HepG2 (cell line): ENCODE measurements around the gene KRTAP10-8. TPM values are rescaled to one million over a fixed set of nuclear protein-coding genes. Genes with fewer than 3 reads are reported as not detected.

ENCODE experiments used
- ATAC-seq: fragments of 200-7000 bp; cut with Tn5 transposase; 3 replicates; pipeline ENCODE4 v1.9.1; 2020; ENCODE audit warnings: mild to moderate bottlenecking, moderate library complexity
- BruUV-seq: library from RNA; stranded (reverse); fragments of 400-500 nt; replicated peaks from 2 replicates; lab custom pipeline; 2021; lab: Mats Ljungman, UMichigan
- CTCF ChIA-PET: fragments of 300-600 bp; formaldehyde crosslinking; extraction: SDS; loops from one replicate; lab custom pipeline; 2021; ENCODE audit warnings: low total read pairs, inconsistent platforms, low intra/inter-chr PET ratio; lab: Yijun Ruan, JAX
- POLR2A ChIA-PET: fragments of 350-600 bp; sonication (Branson Sonifier 250); formaldehyde crosslinking; loops from one replicate; lab custom pipeline; 2020; ENCODE audit warnings: antibody characterized with exemption, inconsistent platforms; lab: Yijun Ruan, JAX
- DNase-seq: peaks from one replicate; pipeline ENCODE4 v3.0.0-alpha.2; 2015; ENCODE audit warnings: low spot score
- FAIRE-seq: peaks from 3 replicates; lab custom pipeline; 2011; peaks lifted over from hg19 to GRCh38; lab: Jason Lieb, UNC
- H2AFZ ChIP-seq: one replicate; pipeline ENCODE4 v1.6.1; 2011; ENCODE audit warnings: low read length, inconsistent platforms
- H3K27ac ChIP-seq: fragments of 300-600 bp; 3 replicates; pipeline ENCODE4 v1.8.0; 2011; ENCODE audit warnings: mixed run types, mild to moderate bottlenecking, mixed read lengths, low read length, inconsistent platforms; ENCODE audit not compliant: insufficient read depth; ENCODE audit errors: extremely low read length
- H3K27me3 ChIP-seq, 2 experiments: fragments of 200-600 bp in 1 of 2; 2 replicates in 1 of 2; 3 replicates in 1 of 2; pipeline versions ENCODE4 v1.6.0 to v1.8.0; 2011; ENCODE audit warnings: low read length in 2 of 2, mild to moderate bottlenecking in 2 of 2, moderate library complexity in 2 of 2, inconsistent platforms in 1 of 2; ENCODE audit not compliant: insufficient read depth in 2 of 2, control insufficient read depth in 1 of 2
- H3K36me3 ChIP-seq, 2 experiments: fragments of 200-600 bp in 1 of 2; replicated peaks in 1 of 2; 2 replicates in 1 of 2; 3 replicates in 1 of 2; pipeline versions ENCODE4 v1.5.1 to v1.8.0; 2011; ENCODE audit warnings: low read length in 2 of 2, inconsistent platforms in 1 of 2; ENCODE audit not compliant: insufficient read depth in 2 of 2, control insufficient read depth in 1 of 2
- H3K4me1 ChIP-seq: 2 replicates; pipeline ENCODE4 v1.5.1; 2012; ENCODE audit warnings: low read length, inconsistent platforms; ENCODE audit not compliant: insufficient read depth
- H3K4me2 ChIP-seq: 2 replicates; pipeline ENCODE4 v1.6.0; 2011; ENCODE audit warnings: low read depth, low read length, inconsistent platforms
- H3K4me3 ChIP-seq, 3 experiments: fragments of 200-600 bp in 1 of 3; sonication (generic), shearing (Covaris generic) in 1 of 3; replicated peaks in 1 of 3; 2 replicates each; pipeline ENCODE4 v1.5.1; 2011 to 2016; ENCODE audit warnings: low read length in 3 of 3, inconsistent platforms in 2 of 3, low read depth in 2 of 3, mild to moderate bottlenecking in 2 of 3, control low read depth in 1 of 3, mixed read lengths in 1 of 3; ENCODE audit not compliant: insufficient read depth in 1 of 3
- H3K79me2 ChIP-seq: one replicate; pipeline ENCODE4 v1.6.1; 2011; ENCODE audit warnings: low read length, inconsistent platforms; ENCODE audit not compliant: insufficient read depth
- H3K9ac ChIP-seq: 2 replicates; pipeline ENCODE4 v1.6.0; 2011; ENCODE audit warnings: mild to moderate bottlenecking, low read depth, low read length, inconsistent platforms; ENCODE audit not compliant: insufficient read depth
- H3K9me3 ChIP-seq: 2 replicates; pipeline ENCODE4 v1.5.1; 2012; ENCODE audit warnings: mild to moderate bottlenecking, low read length
- H4K20me1 ChIP-seq: 2 replicates; pipeline ENCODE4 v1.6.0; 2011; ENCODE audit warnings: inconsistent platforms, mild to moderate bottlenecking, low read length, moderate library complexity; ENCODE audit not compliant: insufficient read depth
- CSRNP1 ChIP-seq: sonication (generic); formaldehyde crosslinking; IDR thresholded peaks from 2 replicates; pipeline ENCODE4 v1.8.1; 2023; ENCODE audit warnings: mild to moderate bottlenecking, missing genetic modification reagents
- ELF3 ChIP-seq: IDR thresholded peaks from 2 replicates; pipeline ENCODE4 v1.6.1; 2016; ENCODE audit warnings: missing genetic modification reagents, missing compliant biosample characterization
- ZBTB1 ChIP-seq: sonication (generic); formaldehyde crosslinking; IDR thresholded peaks from 2 replicates; pipeline ENCODE4 v1.4.0; 2020; ENCODE audit warnings: missing genetic modification reagents, borderline replicate concordance
- ZNF484 ChIP-seq: sonication (generic); formaldehyde crosslinking; IDR thresholded peaks from 2 replicates; pipeline ENCODE4 v1.5.1; 2020; ENCODE audit warnings: mild to moderate bottlenecking, low read depth, missing genetic modification reagents, borderline replicate concordance
- WGBS: methylation state at CpG from one replicate; pipeline ENCODE4 v1.1.6; 2017; ENCODE audit warnings: low lambda C conversion rate; 5-methylcytosine and 5-hydroxymethylcytosine counted together
- in situ Hi-C: cut with HindIII; loops from 2 replicates; pipeline ENCODE4 v1.10.0; 2017; ENCODE audit warnings: low pct_unique_long_range_greater_than_20kb; ENCODE audit not compliant: extremely low pct_ligation_motif_present
- intact Hi-C: fragments of 100-400 bp; cut with micrococcal nuclease; formaldehyde crosslinking; loops from one replicate; pipeline ENCODE4 v1.10.0; 2022; ENCODE audit not compliant: unreplicated experiment
- polyA plus RNA-seq, 8 experiments: library from polyadenylated mRNA; depleted of rRNA in 3 of 8; stranded (reverse) in 7 of 8; unstranded in 1 of 8; fragments of >200 nt; fragmentation: Illumina TruSeq in 4 of 8; extraction: Trizol in 4 of 8; gene quantifications; 2 replicates each; pipeline versions ENCODE4 v1.2.1 to v1.2.3, GENCODE V29; 2011 to 2016; ENCODE audit warnings: low read depth in 4 of 8, missing spikeins in 1 of 8, mixed read lengths in 1 of 8; ENCODE audit not compliant: insufficient read depth in 1 of 8
- total RNA-seq, 5 experiments: library from RNA; depleted of rRNA; stranded (reverse); fragments of >200 nt; fragmentation: Illumina TruSeq; extraction: Trizol; gene quantifications; 2 replicates each; pipeline ENCODE4 v1.2.3, GENCODE V29; 2016; ENCODE audit warnings: low read depth in 1 of 5
- TF ChIP-seq, protein P1 (sequence below): sonication (generic); formaldehyde crosslinking; IDR thresholded peaks from 2 replicates; pipeline ENCODE4 v1.5.0; 2020; ENCODE audit warnings: missing genetic modification reagents
- TF ChIP-seq, protein P2 (sequence below): sonication (generic); formaldehyde crosslinking; IDR thresholded peaks from 2 replicates; pipeline ENCODE4 v1.5.1; 2020; ENCODE audit warnings: missing genetic modification reagents, mild to moderate bottlenecking, borderline replicate concordance

KRTAP10-8 gene
- total and polyA plus RNA-seq, 2 of the 13 experiments (the other 11 are each of a cell fraction or from before 2014, with no cell fraction given): not detected

- Histone ChIP-seq H3K9ac (no peak overlapping the region), H4K20me1 (no peaks in the 10 kb centered on the region)
- CTCF ChIA-PET: no interaction called here
- FAIRE-seq: no peak
- in situ Hi-C loops: no loop called here
- POLR2A ChIA-PET: no interaction called here
- no peak for TF ChIP-seq ZNF484 (CRISPR knock-in tag)
- TF ChIP-seq, protein P1, sequence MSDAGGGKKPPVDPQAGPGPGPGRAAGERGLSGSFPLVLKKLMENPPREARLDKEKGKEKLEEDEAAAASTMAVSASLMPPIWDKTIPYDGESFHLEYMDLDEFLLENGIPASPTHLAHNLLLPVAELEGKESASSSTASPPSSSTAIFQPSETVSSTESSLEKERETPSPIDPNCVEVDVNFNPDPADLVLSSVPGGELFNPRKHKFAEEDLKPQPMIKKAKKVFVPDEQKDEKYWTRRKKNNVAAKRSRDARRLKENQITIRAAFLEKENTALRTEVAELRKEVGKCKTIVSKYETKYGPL (CRISPR knock-in tag): no peak
- TF ChIP-seq CSRNP1 (CRISPR knock-in tag): no peak
- TF ChIP-seq, protein P2, sequence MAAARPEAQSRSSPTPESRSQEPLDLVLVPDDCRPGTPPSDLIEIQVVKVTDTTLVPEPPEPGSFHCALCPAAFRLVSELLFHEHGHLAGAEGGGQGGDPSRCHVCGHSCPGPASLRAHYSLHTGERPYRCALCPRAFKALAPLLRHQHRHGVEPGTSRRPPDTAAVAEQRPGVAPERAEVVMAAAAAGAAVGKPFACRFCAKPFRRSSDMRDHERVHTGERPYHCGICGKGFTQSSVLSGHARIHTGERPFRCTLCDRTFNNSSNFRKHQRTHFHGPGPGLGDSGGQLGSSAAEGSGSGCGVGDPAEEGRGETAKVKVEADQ (CRISPR knock-in tag): no peak
- TF ChIP-seq ZBTB1 (CRISPR knock-in tag): no peak
- TF ChIP-seq ELF3 (CRISPR knock-in tag): no peak
- TF ChIP-seq, all 625 proteins: peak for 0
- 33% methylated on average over 14 of the region's 14 CpGs for WGBS
- no peaks in the 10 kb centered on the region for H3K36me3 ChIP-seq
- no peak overlapping the region for H3K27ac ChIP-seq
- peaks cover 22% of the 10 kb centered on the region for H3K9me3 ChIP-seq
- no TSS peak for BruUV-seq
- no peak overlapping the region for H3K4me3 ChIP-seq
- no peak for ATAC-seq
- H3K27me3 ChIP-seq: peaks cover 3 to 19% of the 10 kb centered on the region in 2 experiments; a peak in 4 of 5 replicates
- H3K4me1 ChIP-seq: no peaks in the 10 kb centered on the region
- no peak overlapping the region for H3K4me2 ChIP-seq
- DNase-seq: no peak
- no peaks in the 10 kb centered on the region for H3K79me2 ChIP-seq
- no peak overlapping the region for H2AFZ ChIP-seq
- intact Hi-C loops: no loop called here
Observed at GRCh38 chr21:44643741-44644310, 31.9 kb downstream of the KRTAP10-8 start.
